ENCODE measurements around the gene BCL2.

BCL2 gene

GRCh38 chr18:63326011-63326410, 6.4 kb upstream of the BCL2 start:
- no peak for DNase-seq (ENCODE audit: low read depth)

- DNase-seq (ENCODE audit: low read depth) = no peak
These were observed 5.6 kb upstream of the BCL2 start for GRCh38 chr18:63325086-63325686.

- DNase-seq (ENCODE audit: low read depth) = no peak
These were observed 3.5 kb upstream of the BCL2 start for GRCh38 chr18:63322908-63323634.

GRCh38 chr18:63322206-63322605, 2.6 kb upstream of the BCL2 start:
- no peak for DNase-seq (ENCODE audit: low read depth)

GRCh38 chr18:63321291-63321690, 1.7 kb upstream of the BCL2 start:
- DNase-seq (ENCODE audit: low read depth) = no peak

GRCh38 chr18:63320975-63321265, 1.4 kb upstream of the BCL2 start:
- DNase-seq (ENCODE audit: low read depth) = no peak

- peak; percentile 77 for DNase-seq (ENCODE audit: low read depth)
These were observed 780 bp upstream of the BCL2 start for GRCh38 chr18:63320123-63320974.

GRCh38 chr18:63318889-63319382, 633 bp downstream of the BCL2 start:
- no peak for DNase-seq (ENCODE audit: low read depth)

- peak; percentile 81 for DNase-seq (ENCODE audit: low read depth)
These were observed 1.3 kb downstream of the BCL2 start for GRCh38 chr18:63317982-63318888.

GRCh38 chr18:63317556-63317946, 2.0 kb downstream of the BCL2 start:
- no peak for DNase-seq (ENCODE audit: low read depth)

- no peak for DNase-seq (ENCODE audit: low read depth)
These were observed 2.7 kb downstream of the BCL2 start for GRCh38 chr18:63316612-63317555.

GRCh38 chr18:63315876-63316275, 3.7 kb downstream of the BCL2 start:
- DNase-seq (ENCODE audit: low read depth) = no peak

GRCh38 chr18:63315131-63315662, 4.4 kb downstream of the BCL2 start:
- DNase-seq (ENCODE audit: low read depth) = no peak

GRCh38 chr18:63314062-63314790, 5.3 kb downstream of the BCL2 start:
- no peak for DNase-seq (ENCODE audit: low read depth)

GRCh38 chr18:63313396-63313917, 6.1 kb downstream of the BCL2 start:
- no peak for DNase-seq (ENCODE audit: low read depth)

GRCh38 chr18:63312737-63313395, 6.7 kb downstream of the BCL2 start:
- no peak for DNase-seq (ENCODE audit: low read depth)

GRCh38 chr18:63312019-63312409, 7.6 kb downstream of the BCL2 start:
- no peak for DNase-seq (ENCODE audit: low read depth)

GRCh38 chr18:63311118-63312018, 8.2 kb downstream of the BCL2 start:
- DNase-seq (ENCODE audit: low read depth) = no peak
